ENCODE results near the gene LIMA1. TPM values are rescaled to one million over a fixed set of nuclear protein-coding genes. Genes with fewer than 3 reads are reported as not detected.
"Not testable (repeated sequence)": the region's sequence is repeated elsewhere in the genome, so short reads cannot be mapped to it uniquely, and the experiment has no call there.

Gene LIMA1
- polyA plus RNA-seq, 1 donor: 191 TPM

GRCh38 chr12:50154947-50155346 lies 128.4 kb downstream of the LIMA1 start:
- not testable (repeated sequence) for DNase-seq; H3K36me3 ChIP-seq (ENCODE audit: control insufficient read depth, insufficient read depth, low read length); H3K27ac ChIP-seq (ENCODE audit: low read length); H3K9me3 ChIP-seq (ENCODE audit: control insufficient read depth, low read depth, low read length); H3K4me1 ChIP-seq (ENCODE audit: control insufficient read depth, insufficient read depth, low read length); H3K27me3 ChIP-seq (ENCODE audit: control insufficient read depth, insufficient read depth, low read length); H3K4me3 ChIP-seq (ENCODE audit: low read length)
- no CpG with 5 or more reads among the region's 5 CpGs for WGBS (ENCODE audit: insufficient coverage, low lambda C conversion rate)

DNA sequence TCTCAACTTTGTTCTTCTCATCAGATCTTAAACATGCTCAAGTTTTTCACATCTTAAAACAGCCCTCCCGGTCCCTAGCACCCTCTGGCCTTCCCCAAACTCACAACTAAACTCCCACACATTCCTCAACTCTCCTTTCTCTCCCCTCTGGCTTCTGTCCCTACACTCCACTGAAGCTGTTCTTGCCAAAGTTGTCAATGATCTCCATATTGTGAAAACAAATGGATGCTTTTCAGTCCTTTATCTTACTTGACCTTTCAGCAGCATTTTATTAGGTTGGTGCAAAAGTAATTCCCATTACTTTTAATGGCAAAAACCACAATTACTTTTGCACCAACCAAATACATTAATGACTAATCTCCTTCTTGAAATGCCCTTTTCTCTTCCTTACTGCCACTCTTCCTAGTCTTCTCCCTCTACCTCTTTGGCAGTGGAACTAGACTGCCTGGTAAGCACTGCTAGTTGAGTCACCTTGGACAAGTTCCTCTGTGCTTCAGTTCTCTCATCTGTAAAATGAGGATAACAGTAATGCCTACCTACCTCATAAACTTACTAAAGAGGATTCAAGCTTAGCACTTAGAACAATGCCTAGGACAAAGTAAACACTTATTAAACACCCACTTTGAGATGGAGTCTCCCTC lies 132.2 kb downstream of the LIMA1 start:
- Histone ChIP-seq H3K27ac (ENCODE audit: low read length) (no peak overlapping the region), H3K36me3 (ENCODE audit: control insufficient read depth, insufficient read depth, low read length) (no peaks in the 10 kb centered on the region)
- WGBS (ENCODE audit: insufficient coverage, low lambda C conversion rate): no CpG with 5 or more reads among the region's 1 CpG

GRCh38 chr12:50149311-50149710 lies 134.0 kb downstream of the LIMA1 start:
- Histone ChIP-seq H3K27me3 (ENCODE audit: control insufficient read depth, insufficient read depth, low read length) (no peaks in the 10 kb centered on the region), H3K27ac (ENCODE audit: low read length) (no peak overlapping the region), H3K4me3 (ENCODE audit: low read length) (no peak overlapping the region), H3K9me3 (ENCODE audit: control insufficient read depth, low read depth, low read length) (no peaks in the 10 kb centered on the region), H3K36me3 (ENCODE audit: control insufficient read depth, insufficient read depth, low read length) (no peaks in the 10 kb centered on the region), H3K4me1 (ENCODE audit: control insufficient read depth, insufficient read depth, low read length) (no peaks in the 10 kb centered on the region)
- no peak for DNase-seq
- no CpG with 5 or more reads among the region's 3 CpGs for WGBS (ENCODE audit: insufficient coverage, low lambda C conversion rate)

More for the DNA sequence above, 132.2 kb downstream of the LIMA1 start:
- no peak for DNase-seq
- Histone ChIP-seq H3K27me3 (ENCODE audit: control insufficient read depth, insufficient read depth, low read length) (no peaks in the 10 kb centered on the region), H3K9me3 (ENCODE audit: control insufficient read depth, low read depth, low read length) (no peaks in the 10 kb centered on the region), H3K4me3 (ENCODE audit: low read length) (no peak overlapping the region), H3K4me1 (ENCODE audit: control insufficient read depth, insufficient read depth, low read length) (no peaks in the 10 kb centered on the region)

GRCh38 chr12:50148011-50148410 lies 135.3 kb downstream of the LIMA1 start:
- H3K4me3 ChIP-seq (ENCODE audit: low read length); H3K27me3 ChIP-seq (ENCODE audit: control insufficient read depth, insufficient read depth, low read length); H3K4me1 ChIP-seq (ENCODE audit: control insufficient read depth, insufficient read depth, low read length); H3K27ac ChIP-seq (ENCODE audit: low read length); DNase-seq; H3K36me3 ChIP-seq (ENCODE audit: control insufficient read depth, insufficient read depth, low read length); H3K9me3 ChIP-seq (ENCODE audit: control insufficient read depth, low read depth, low read length): not testable (repeated sequence)
- WGBS (ENCODE audit: insufficient coverage, low lambda C conversion rate): no CpG with 5 or more reads among the region's 6 CpGs

GRCh38 chr12:50147281-50147680 lies 136.0 kb downstream of the LIMA1 start:
- WGBS (ENCODE audit: insufficient coverage, low lambda C conversion rate): no CpG with 5 or more reads among the region's 4 CpGs
- Histone ChIP-seq H3K27me3 (ENCODE audit: control insufficient read depth, insufficient read depth, low read length) (no peaks in the 10 kb centered on the region), H3K36me3 (ENCODE audit: control insufficient read depth, insufficient read depth, low read length) (peaks cover 5% of the 10 kb centered on the region), H3K4me3 (ENCODE audit: low read length) (no peak overlapping the region), H3K9me3 (ENCODE audit: control insufficient read depth, low read depth, low read length) (no peaks in the 10 kb centered on the region), H3K4me1 (ENCODE audit: control insufficient read depth, insufficient read depth, low read length) (no peaks in the 10 kb centered on the region), H3K27ac (ENCODE audit: low read length) (no peak overlapping the region)
- DNase-seq: no peak

DNA sequence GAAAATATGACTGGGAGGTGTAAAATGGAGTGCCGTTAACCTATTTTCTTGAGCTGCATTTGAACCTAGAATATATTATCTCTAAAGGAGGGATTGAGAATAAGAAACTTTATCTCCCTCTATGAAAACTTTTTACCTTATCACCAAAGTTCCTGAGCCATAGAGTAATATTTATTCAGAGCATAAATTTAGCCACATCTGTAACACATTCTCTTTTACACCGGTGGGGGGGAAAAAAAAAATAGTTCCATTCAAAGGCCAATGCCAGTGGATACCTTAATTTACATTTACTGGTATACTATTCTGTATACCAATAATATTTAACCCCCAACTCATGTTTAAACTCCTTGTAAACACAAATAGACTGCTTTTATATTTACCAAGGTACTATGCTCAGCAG lies 137.9 kb downstream of the LIMA1 start:
- 50% methylated on average over 1 of the region's 2 CpGs for WGBS (ENCODE audit: insufficient coverage, low lambda C conversion rate)
- no peaks in the 10 kb centered on the region for H3K4me1 ChIP-seq (ENCODE audit: control insufficient read depth, insufficient read depth, low read length)
- DNase-seq: no peak
- no peaks in the 10 kb centered on the region for H3K9me3 ChIP-seq (ENCODE audit: control insufficient read depth, low read depth, low read length)
- H3K27ac ChIP-seq (ENCODE audit: low read length): no peak overlapping the region
- no peaks in the 10 kb centered on the region for H3K27me3 ChIP-seq (ENCODE audit: control insufficient read depth, insufficient read depth, low read length)
- peaks cover 17% of the 10 kb centered on the region for H3K36me3 ChIP-seq (ENCODE audit: control insufficient read depth, insufficient read depth, low read length)
- no peak overlapping the region for H3K4me3 ChIP-seq (ENCODE audit: low read length)

DNA sequence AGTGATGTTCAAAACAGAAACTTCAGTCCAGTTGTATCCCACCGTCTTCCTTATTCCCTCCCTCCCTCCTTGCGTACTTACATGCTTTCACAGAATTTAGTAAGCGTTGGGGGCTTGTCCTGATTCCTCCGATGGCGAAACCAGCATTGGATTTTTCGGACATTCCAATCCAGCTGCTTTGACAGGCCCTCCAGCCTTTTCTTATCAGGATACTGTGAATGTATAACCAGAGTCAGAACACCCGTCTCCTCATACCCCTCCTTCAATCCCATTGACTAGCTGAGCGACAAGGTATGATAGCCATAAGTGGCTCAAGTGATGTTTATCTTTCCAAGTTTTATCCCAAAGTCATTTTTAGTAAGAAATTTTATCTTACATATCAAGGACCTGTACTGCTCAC lies 140.3 kb downstream of the LIMA1 start:
- DNase-seq: no peak
- no peaks in the 10 kb centered on the region for H3K27me3 ChIP-seq (ENCODE audit: control insufficient read depth, insufficient read depth, low read length)
- WGBS (ENCODE audit: insufficient coverage, low lambda C conversion rate): 19% methylated on average over 5 of the region's 8 CpGs
- no peak overlapping the region for H3K4me3 ChIP-seq (ENCODE audit: low read length)
- H3K9me3 ChIP-seq (ENCODE audit: control insufficient read depth, low read depth, low read length): no peaks in the 10 kb centered on the region
- no peak overlapping the region for H3K27ac ChIP-seq (ENCODE audit: low read length)
- no peaks in the 10 kb centered on the region for H3K4me1 ChIP-seq (ENCODE audit: control insufficient read depth, insufficient read depth, low read length)
- peaks cover 31% of the 10 kb centered on the region for H3K36me3 ChIP-seq (ENCODE audit: control insufficient read depth, insufficient read depth, low read length)

DNA sequence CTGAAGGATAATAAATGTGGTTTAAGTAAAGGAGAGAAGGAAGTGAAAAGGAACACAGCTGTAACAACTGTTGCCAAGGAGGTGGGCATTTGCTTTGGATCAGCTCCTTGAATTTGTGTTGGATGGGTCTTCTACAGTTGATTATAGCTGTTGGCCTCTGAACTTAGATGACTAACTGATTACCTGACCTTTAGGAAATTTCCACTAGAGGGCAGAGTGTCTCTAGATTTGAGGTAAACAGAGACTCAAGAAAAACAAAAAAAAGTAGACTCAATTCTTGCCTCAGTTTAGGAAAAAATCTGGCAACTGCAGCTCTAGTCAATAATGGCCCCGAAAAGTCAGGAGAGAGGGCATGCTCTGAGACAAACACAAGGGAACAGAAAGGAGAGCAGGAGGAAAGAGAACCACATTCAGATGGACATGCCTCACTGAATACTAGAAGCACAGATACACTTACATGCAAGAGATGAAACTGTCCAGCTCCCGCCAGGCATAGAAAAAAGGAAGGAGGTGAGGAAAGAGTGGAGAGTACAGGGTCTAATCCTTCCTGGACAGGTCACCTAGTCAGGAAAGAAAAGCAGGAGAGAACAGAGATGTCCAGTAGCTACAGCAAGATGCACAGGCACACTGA lies 150.7 kb downstream of the LIMA1 start:
- H3K27ac ChIP-seq (ENCODE audit: low read length): no peak overlapping the region
- no peak overlapping the region for H3K4me3 ChIP-seq (ENCODE audit: low read length)
- H3K4me1 ChIP-seq (ENCODE audit: control insufficient read depth, insufficient read depth, low read length): no peaks in the 10 kb centered on the region
- H3K27me3 ChIP-seq (ENCODE audit: control insufficient read depth, insufficient read depth, low read length): no peaks in the 10 kb centered on the region
- H3K9me3 ChIP-seq (ENCODE audit: control insufficient read depth, low read depth, low read length): no peaks in the 10 kb centered on the region
- no CpG with 5 or more reads among the region's 2 CpGs for WGBS (ENCODE audit: insufficient coverage, low lambda C conversion rate)
- peaks cover 68% of the 10 kb centered on the region for H3K36me3 ChIP-seq (ENCODE audit: control insufficient read depth, insufficient read depth, low read length)
- no peak for DNase-seq

DNA sequence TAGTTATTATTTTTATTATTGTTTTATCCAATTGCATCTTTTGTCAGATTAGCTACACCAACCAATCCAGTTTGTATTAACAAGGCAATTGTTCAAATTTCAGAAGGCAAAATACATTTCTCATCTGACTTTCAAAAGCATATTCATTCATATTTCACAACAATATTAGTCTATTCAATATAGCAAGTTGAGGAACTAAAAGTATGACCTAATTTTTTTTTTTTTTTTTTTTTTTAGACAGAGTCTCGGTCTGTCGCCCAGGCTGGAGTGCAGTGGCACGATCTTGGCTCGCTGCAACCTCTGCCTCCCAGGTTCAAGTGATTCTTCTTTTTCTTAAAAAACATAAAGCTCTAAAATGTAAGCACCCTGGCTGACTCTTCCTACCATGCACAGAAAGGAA lies 154.0 kb downstream of the LIMA1 start:
- H3K36me3 ChIP-seq (ENCODE audit: control insufficient read depth, insufficient read depth, low read length): peaks cover 54% of the 10 kb centered on the region
- H3K4me3 ChIP-seq (ENCODE audit: low read length): no peak overlapping the region
- H3K27ac ChIP-seq (ENCODE audit: low read length): no peak overlapping the region
- H3K4me1 ChIP-seq (ENCODE audit: control insufficient read depth, insufficient read depth, low read length): no peaks in the 10 kb centered on the region
- WGBS (ENCODE audit: insufficient coverage, low lambda C conversion rate): no CpG with 5 or more reads among the region's 4 CpGs
- DNase-seq: no peak
- no peaks in the 10 kb centered on the region for H3K27me3 ChIP-seq (ENCODE audit: control insufficient read depth, insufficient read depth, low read length)
- H3K9me3 ChIP-seq (ENCODE audit: control insufficient read depth, low read depth, low read length): no peaks in the 10 kb centered on the region

DNA sequence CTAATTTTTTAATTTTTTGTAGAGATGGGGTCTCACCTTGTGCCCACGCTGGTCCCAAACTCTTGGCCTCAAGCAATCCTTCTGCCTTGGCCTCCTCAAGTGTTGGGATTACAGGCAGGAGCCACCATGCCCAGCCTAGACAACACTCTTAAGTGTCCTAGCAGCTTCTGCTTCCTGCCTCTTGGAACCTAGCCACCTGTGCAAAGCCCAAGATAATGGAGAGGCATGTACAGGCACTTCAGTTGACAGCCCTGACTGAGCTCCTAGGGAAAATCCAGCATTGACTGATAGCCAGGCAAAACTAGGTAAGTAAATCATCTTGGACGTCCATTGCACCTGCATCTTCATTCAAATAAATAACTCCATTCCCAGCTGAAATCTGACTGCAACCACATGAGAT lies 155.8 kb downstream of the LIMA1 start:
- H3K9me3 ChIP-seq (ENCODE audit: control insufficient read depth, low read depth, low read length): no peaks in the 10 kb centered on the region
- DNase-seq: no peak
- WGBS (ENCODE audit: insufficient coverage, low lambda C conversion rate): no CpG with 5 or more reads among the region's 2 CpGs
- peaks cover 51% of the 10 kb centered on the region for H3K36me3 ChIP-seq (ENCODE audit: control insufficient read depth, insufficient read depth, low read length)
- no peak overlapping the region for H3K4me3 ChIP-seq (ENCODE audit: low read length)
- no peak overlapping the region for H3K27ac ChIP-seq (ENCODE audit: low read length)
- no peaks in the 10 kb centered on the region for H3K4me1 ChIP-seq (ENCODE audit: control insufficient read depth, insufficient read depth, low read length)
- no peaks in the 10 kb centered on the region for H3K27me3 ChIP-seq (ENCODE audit: control insufficient read depth, insufficient read depth, low read length)

Data from large intestine (tissue), 3 donors.